Astrocyte of the cerebellum (primary cell): ENCODE results near the gene HAO1.
A peak's percentile ranks its signal among the peaks of the same experiment; 100 is the strongest.

Experiments
- DNase-seq: peaks from one replicate; pipeline ENCODE4 v3.0.0-alpha.2; 2011; ENCODE audit warnings: low read depth
- H3K4me3 ChIP-seq: 2 replicates; pipeline ENCODE4 v1.5.1; 2011; ENCODE audit warnings: mild to moderate bottlenecking, low read depth, low read length, moderate library complexity
- in situ Hi-C: cut with HindIII; loops from 2 replicates; pipeline ENCODE4 v1.10.0; 2017; ENCODE audit warnings: low sequenced_read_pairs
- TF ChIP-seq, protein P1 (sequence below): IDR thresholded peaks from 2 replicates; pipeline ENCODE4 v1.5.1; 2012; ENCODE audit warnings: low read length, low read depth, moderate library complexity, mild to moderate bottlenecking; ENCODE audit errors: missing control alignments

HAO1 gene

GRCh38 chr20:7935027-7935551 lies 5.2 kb downstream of the HAO1 start:
- TF ChIP-seq, protein P1, sequence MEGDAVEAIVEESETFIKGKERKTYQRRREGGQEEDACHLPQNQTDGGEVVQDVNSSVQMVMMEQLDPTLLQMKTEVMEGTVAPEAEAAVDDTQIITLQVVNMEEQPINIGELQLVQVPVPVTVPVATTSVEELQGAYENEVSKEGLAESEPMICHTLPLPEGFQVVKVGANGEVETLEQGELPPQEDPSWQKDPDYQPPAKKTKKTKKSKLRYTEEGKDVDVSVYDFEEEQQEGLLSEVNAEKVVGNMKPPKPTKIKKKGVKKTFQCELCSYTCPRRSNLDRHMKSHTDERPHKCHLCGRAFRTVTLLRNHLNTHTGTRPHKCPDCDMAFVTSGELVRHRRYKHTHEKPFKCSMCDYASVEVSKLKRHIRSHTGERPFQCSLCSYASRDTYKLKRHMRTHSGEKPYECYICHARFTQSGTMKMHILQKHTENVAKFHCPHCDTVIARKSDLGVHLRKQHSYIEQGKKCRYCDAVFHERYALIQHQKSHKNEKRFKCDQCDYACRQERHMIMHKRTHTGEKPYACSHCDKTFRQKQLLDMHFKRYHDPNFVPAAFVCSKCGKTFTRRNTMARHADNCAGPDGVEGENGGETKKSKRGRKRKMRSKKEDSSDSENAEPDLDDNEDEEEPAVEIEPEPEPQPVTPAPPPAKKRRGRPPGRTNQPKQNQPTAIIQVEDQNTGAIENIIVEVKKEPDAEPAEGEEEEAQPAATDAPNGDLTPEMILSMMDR, result no peak
- in situ Hi-C loops, result no loop called here
- H3K4me3 ChIP-seq, result no peak overlapping the region
- no peak for DNase-seq

- H3K4me3 ChIP-seq, result no peak overlapping the region
- in situ Hi-C loops, result no loop called here
- DNase-seq, result no peak
- TF ChIP-seq, protein P1, result no peak
These were observed 6.9 kb downstream of the HAO1 start for GRCh38 chr20:7933346-7933745.

DNA sequence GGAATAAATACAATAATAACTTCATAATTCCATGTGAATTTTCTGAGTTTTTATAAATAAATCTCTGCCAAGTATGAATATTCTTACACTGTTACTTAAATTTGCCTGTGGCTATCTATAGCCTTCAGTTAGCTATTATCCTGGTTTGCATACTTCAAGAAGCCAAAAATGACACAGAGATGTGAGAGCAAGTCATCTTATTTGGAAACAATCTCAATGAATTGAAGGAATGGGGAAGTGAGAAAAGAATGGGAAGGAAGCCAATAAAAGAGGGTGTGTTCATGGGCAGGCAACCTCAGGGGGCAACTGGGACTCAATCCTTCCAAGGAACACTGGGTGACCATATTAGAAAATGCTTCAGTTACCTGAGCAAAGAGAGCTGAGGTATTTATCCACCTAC lies 9.9 kb downstream of the HAO1 start:
- H3K4me3 ChIP-seq, result no peak overlapping the region
- TF ChIP-seq, protein P1, result no peak
- DNase-seq, result no peak
- in situ Hi-C loops, result no loop called here

GRCh38 chr20:7926767-7927166 lies 13.5 kb downstream of the HAO1 start:
- in situ Hi-C loops, result no loop called here
- DNase-seq, result peak; percentile 43
- H3K4me3 ChIP-seq, result no peak overlapping the region
- TF ChIP-seq, protein P1, result peak; percentile 60

- DNase-seq, result no peak
- H3K4me3 ChIP-seq, result no peak overlapping the region
- in situ Hi-C loops, result no loop called here
- TF ChIP-seq, protein P1, result no peak
These were observed 13.9 kb downstream of the HAO1 start for GRCh38 chr20:7926323-7926722.

GRCh38 chr20:7924692-7925091 lies 15.6 kb downstream of the HAO1 start:
- in situ Hi-C loops, result no loop called here
- TF ChIP-seq, protein P1, result no peak
- no peak overlapping the region for H3K4me3 ChIP-seq
- DNase-seq, result peak; percentile 51

- no peak overlapping the region for H3K4me3 ChIP-seq
- TF ChIP-seq, protein P1, result no peak
- in situ Hi-C loops, result no loop called here
- no peak for DNase-seq
These were observed 23.6 kb downstream of the HAO1 start for GRCh38 chr20:7916648-7917047.
